8988T (cell line): ENCODE data around the gene SLC25A1.
"Not testable (repeated sequence)": the region's sequence is repeated elsewhere in the genome, so short reads cannot be mapped to it uniquely, and the experiment has no call there.

Experiments
- DNase-seq: peaks from one replicate; pipeline ENCODE4 v3.0.0; 2011

The SLC25A1 gene

GRCh38 chr22:19203834-19204233 lies 25.3 kb upstream of the SLC25A1 start:
- DNase-seq = no peak

GRCh38 chr22:19202799-19203186 lies 24.3 kb upstream of the SLC25A1 start:
- not testable (repeated sequence) for DNase-seq

GRCh38 chr22:19201869-19202798 lies 23.6 kb upstream of the SLC25A1 start:
- DNase-seq = no peak

- no peak for DNase-seq
Observed at GRCh38 chr22:19201130-19201868, 22.8 kb upstream of the SLC25A1 start.

- no peak for DNase-seq
Observed at GRCh38 chr22:19199479-19199878, 20.9 kb upstream of the SLC25A1 start.

- DNase-seq = no peak
Observed at GRCh38 chr22:19197997-19198865, 19.7 kb upstream of the SLC25A1 start.

- no peak for DNase-seq
Observed at GRCh38 chr22:19196841-19197612, 18.5 kb upstream of the SLC25A1 start.

- no peak for DNase-seq
Observed at GRCh38 chr22:19195796-19196731, 17.5 kb upstream of the SLC25A1 start.

GRCh38 chr22:19194766-19195536 lies 16.4 kb upstream of the SLC25A1 start:
- no peak for DNase-seq

GRCh38 chr22:19193879-19194278 lies 15.3 kb upstream of the SLC25A1 start:
- DNase-seq = no peak

- DNase-seq = no peak
Observed at GRCh38 chr22:19187716-19188563, 9.4 kb upstream of the SLC25A1 start.

- DNase-seq = no peak
Observed at GRCh38 chr22:19184276-19184997, 5.9 kb upstream of the SLC25A1 start.

GRCh38 chr22:19183216-19183615 lies 4.7 kb upstream of the SLC25A1 start:
- DNase-seq = no peak

GRCh38 chr22:19182472-19183157 lies 4.1 kb upstream of the SLC25A1 start:
- no peak for DNase-seq

- no peak for DNase-seq
Observed at GRCh38 chr22:19181786-19182471, 3.4 kb upstream of the SLC25A1 start.

- DNase-seq = no peak
Observed at GRCh38 chr22:19180740-19181410, 2.3 kb upstream of the SLC25A1 start.

- no peak for DNase-seq
Observed at GRCh38 chr22:19180234-19180633, 1.7 kb upstream of the SLC25A1 start.
